ENCODE data around the gene RARG.

GRCh38 chr12:53252349-53252916 lies 20.4 kb upstream of the RARG start:
- TF ChIP-seq, protein P1, sequence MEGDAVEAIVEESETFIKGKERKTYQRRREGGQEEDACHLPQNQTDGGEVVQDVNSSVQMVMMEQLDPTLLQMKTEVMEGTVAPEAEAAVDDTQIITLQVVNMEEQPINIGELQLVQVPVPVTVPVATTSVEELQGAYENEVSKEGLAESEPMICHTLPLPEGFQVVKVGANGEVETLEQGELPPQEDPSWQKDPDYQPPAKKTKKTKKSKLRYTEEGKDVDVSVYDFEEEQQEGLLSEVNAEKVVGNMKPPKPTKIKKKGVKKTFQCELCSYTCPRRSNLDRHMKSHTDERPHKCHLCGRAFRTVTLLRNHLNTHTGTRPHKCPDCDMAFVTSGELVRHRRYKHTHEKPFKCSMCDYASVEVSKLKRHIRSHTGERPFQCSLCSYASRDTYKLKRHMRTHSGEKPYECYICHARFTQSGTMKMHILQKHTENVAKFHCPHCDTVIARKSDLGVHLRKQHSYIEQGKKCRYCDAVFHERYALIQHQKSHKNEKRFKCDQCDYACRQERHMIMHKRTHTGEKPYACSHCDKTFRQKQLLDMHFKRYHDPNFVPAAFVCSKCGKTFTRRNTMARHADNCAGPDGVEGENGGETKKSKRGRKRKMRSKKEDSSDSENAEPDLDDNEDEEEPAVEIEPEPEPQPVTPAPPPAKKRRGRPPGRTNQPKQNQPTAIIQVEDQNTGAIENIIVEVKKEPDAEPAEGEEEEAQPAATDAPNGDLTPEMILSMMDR (IDR thresholded peaks at IDR 0.05): no peak
- no peak for TF ChIP-seq POLR2A (IDR thresholded peaks at IDR 0.05)
